NOMO-1 treated with dmso at 0.1 percent for 144 hours (cell line): ENCODE results near the gene ACOX3.
"Not testable (repeated sequence)": the region's sequence is repeated elsewhere in the genome, so short reads cannot be mapped to it uniquely, and the experiment has no call there.

Experiments
- DNase-seq: peaks from one replicate; lab custom pipeline; 2025; ENCODE audit not compliant: unreplicated experiment; lab: John Stamatoyannopoulos, UW

ACOX3 gene

DNA sequence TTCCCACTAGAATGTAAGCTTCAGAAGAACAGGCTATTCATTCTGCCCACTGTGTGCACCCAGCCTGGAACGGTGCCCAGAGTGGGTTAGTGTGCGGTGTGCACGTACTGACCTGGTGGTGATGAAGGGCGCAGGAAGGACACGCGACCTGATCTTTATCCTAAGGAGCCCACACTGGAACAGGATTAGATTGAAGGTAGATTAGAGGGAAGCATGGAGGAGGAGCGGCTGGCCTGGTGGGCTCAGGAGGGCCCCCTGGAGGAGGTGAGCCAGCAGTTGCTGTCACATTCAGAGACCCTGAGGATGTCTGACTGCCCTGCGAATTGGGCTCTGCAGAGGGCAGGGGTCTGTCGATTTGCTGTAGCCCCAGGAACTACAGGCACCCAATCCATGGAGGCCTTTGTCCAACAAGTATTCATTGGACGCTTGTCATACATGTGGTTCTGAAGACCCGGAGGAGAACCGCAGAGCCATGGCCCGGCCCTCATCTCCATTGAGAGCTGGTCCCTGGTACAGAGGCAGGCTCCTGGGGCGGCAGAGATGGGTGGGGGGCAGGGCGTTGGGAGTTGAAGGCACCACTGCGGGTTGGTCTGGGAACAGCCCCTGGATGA, 97.8 kb downstream of the ACOX3 start:
- no peak for DNase-seq

DNA sequence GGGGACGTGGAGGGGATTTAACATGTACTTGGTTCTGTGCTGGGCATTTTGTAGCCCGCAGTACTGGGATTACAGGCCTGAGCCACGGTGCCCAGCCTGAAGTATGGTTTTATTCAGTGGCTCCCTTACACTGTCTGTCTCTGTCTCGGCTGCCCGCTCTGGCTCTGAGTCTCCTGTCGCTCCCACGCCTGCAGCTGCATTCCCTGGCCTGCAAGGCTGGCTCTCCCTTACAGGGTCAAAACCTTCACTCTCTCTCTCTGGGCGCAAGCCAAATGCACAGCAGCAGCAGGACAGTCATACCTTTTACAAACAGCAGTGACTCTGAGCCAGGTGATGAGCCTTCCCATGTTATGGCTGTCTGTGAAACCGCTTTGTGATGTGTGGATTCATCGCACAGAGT, 98.8 kb downstream of the ACOX3 start:
- no peak for DNase-seq

DNA sequence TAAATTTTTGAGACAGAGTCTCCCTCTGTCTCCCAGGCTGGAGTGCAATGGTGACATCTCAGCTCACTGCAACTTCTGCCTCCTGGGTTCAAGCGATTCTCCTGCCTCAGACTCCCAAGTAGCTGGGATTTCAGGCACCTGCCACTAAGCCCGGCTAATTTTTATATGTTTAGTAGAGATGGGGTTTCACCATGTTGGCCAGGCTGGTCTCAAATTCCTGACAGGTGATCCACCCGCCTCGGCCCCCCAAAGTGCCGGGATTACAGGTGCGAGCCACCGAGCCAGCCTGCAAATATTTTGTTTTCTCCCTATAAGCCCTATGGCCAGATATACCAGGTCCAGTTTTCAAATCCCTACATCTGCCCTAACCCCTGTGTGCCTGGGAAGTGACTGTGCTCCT, 99.2 kb downstream of the ACOX3 start:
- not testable (repeated sequence) for DNase-seq

DNA sequence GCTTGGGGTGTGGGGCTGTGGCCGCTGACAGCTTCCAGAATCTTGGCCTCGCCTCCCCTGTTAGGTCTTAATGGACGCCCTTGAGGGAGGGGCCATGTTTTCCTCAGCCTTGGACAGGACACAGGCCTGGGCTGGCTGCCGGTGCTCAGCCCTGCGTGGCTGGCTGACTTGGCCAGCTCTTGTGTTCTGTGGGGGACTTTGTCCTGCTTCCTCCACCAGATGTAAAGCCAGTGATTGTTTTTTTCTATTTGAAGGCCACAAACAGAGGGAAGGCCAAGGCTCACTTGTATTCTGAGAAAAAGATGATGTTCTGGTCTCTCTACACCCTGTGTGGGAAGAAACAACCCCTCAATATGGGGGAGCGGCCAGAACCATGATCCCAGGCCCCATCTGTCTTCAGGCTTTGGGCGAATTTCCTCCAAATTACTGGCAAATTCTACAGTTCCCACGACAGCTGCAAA, 99.7 kb downstream of the ACOX3 start:
- DNase-seq, result no peak

DNA sequence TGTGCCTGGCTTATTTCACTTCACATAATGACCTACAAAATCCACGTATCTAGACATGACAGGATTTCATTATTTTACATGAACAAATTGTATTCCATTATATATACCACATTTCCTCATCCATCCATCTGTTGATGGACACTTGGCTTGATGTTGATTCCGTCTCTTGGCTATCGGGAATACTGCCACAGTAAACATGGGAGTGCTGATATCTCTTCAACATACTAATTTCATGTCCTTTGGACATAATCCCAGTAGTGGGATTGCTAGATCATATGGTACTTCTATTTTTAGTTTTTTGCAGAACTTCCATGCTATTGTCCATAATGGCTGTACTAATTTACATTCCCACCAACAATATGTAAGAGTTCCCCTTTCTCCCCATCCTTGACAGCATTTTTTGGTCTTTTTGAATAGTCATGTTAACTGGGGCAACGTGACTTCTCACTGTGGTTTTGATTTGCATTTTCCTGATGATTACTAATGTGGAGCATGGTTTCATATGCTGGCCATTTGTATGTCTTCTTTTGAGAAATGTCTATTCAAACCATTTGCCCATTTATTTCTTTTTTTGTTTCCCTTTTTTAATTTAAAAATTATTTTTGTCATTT, 102.1 kb downstream of the ACOX3 start:
- no peak for DNase-seq

DNA sequence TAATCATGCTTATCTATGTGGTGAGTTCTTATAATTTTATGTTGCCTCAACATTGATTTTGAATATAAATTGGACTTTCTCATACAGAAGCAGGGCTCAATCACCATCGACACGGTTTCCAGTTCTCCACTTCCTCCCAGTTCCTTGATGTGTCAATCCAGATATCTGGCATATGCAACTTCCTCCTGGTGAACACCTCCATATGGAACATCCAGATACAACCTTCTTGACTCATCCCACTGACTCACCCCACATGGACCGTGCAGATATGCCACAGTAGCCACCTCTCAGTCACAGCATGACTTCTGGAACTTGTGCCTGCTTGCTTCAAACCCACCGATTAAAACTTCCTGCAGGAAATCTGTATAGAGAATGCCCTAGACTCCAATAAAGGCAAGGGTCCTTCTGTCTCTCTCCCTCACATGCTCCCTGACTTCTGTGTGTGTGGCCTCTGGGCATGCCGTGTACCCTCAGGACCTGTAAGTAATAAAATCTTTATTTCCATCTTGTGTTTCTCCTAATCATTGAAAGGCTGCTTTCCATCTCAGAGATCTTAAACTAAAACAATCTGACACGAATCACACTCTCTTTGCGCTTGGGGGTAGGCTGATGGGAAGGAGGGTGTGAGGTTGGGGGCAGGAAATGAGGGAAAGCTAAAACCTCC, 104.0 kb downstream of the ACOX3 start:
- no peak for DNase-seq

DNA sequence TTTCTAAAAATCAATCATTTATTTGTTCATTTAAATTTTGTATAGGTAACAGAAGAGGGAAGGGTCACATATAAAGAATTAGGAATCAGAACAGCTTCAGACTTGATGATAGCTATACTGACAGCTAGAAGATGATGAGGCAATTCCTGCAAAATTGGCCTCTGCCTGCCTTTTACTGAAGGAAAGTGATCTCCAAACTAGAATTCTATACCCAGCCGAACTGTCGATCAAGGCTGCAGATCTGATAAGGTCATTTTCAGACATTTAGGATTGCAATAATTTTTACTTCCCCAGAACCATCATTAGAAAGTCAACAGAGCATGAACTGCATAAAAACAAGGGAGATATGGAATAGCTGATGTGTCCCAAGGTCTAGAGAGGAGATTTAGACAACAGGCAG, 104.7 kb downstream of the ACOX3 start:
- no peak for DNase-seq

DNA sequence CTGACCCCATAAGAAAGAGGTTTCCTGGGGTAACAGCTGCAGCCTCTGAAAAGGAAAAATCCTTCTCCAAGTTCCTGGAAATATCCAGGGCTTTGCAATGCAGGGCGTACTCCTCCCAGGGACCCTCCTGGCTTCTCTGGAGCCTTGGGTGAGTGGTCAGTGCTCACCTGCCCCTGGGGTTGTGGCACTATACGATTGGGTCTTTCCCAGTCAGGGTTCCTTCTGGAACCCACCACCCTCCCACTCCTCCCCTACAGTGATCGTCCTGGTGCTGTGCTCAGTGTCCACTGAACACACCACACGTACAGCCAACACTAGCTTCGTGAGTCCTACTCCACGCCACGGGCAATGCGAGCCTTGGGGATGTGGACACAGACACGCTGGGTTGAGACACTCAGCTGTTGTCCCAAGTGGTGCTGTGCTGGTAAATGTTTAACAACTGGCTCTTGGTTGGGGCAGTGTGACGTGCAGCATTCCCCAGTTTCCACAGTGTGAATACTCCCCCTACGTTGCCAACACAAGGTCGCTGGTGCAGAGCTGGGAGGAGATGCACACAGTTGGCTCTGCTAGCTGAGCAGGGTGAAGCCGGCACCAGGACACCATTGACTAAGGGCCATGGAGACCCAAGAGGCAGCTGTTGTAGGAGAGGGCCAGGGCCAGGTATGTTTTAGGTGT, 105.6 kb downstream of the ACOX3 start:
- DNase-seq, result no peak

DNA sequence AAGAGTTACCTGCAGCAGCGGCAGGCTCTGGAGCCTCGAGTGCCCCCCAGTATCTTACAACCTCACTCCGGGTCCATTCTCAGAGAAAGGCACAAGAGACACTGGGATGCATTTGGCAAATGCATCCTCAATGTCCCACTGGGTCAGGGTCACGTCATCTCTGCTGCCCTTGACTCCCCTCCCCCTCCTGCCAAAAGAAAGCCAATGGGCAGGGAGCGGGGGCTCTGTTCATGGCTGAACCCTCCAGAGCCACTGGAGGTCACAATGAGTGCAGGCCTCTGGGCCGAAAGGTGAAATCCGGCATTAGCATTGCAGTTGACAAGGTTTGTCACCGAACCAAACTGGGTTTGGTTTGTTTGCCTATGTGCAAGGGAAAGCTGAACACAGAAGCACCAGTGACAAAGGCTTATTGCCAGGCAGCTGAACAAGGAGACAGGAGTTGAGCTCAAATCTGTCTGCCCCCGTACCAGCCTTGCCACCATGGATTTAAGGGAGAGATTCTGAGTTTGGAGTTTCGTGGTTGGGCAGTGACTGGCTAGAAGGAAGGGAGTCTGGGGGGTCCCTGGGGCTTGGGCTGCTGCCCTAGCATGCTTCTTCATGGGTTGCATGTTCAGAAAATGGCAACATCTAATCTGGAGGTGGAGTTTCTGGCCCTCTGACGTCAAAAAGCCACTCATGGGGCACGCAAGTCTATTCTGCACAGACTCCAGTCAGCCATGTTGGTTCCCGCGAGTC, 106.6 kb downstream of the ACOX3 start:
- no peak for DNase-seq

DNA sequence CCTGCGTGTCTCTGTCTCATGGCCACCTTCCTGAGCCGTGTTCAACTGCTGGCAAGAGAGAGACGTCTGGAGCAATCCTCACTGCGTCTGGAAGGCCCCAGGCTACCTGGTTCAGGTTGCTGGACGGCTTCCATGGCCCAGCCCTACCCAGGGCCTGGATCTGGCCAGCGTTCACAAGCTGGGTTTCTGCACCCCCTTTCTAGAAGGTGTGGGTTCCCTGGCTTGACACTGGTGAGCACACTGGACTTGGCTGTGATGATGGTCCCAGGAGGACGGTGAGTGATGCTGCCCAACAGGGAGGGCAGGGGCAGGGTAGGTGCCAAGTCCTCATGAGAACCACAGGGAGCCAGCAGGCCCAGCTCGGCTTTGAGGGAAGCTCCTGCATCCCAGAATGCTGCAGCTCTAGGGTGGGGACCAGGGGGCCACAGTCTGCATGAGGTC, 107.6 kb downstream of the ACOX3 start:
- no peak for DNase-seq

DNA sequence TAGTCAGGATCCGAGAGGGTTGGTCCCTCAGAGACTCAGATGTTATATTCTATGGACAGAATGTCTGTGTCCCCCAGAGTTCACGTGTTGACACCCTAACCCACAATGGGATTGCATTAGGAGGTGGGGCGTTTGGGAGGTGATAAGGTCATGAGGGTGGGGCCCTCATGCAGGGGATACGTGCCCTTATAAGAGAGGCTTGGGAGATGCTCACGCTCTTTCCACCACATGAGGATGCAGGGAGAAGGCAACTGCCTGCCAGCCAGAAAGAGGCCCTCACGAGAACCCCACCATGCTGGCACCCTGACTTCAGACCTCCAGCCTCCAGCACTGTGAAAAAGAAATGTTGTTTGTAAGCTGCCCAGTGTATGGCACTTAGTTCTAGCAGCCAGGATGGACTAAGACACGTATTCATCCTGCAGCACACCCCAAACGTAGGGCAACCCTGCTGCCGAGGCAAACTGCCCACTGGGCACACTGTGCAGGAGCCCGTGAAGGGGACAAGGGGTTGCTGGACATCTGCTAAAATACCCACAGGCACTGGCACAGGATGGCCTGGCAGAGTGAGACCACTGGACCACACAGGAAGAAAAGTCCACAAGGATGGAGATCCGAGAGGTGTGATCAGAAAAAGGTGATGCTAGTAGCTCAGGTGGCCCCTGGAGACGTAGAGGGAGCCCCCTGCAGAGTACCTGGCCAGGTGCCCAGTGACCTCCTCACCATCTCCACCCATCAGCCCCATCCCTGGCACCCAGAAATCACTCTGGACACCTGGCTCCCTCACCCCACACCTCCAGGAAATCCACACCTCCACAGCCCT, 108.3 kb downstream of the ACOX3 start:
- no peak for DNase-seq

DNA sequence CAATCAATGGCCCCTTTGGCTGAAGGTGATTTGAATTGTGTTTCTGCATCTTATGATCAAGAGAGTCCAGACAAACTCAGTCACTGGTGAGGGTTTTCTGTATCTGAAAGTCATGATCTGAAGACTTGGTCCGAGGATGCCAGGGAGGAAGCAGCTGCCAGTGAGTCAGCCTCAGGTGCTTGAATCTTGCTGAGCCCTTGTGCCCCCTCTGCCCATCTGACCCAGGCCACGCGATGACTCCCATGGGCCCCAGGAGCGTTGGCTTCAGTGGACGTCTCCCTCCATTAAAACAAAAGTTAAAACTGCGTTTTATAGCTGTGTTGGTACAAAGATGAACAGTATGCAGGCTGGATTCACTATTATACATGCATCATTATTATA, 109.0 kb downstream of the ACOX3 start:
- DNase-seq, result no peak

DNA sequence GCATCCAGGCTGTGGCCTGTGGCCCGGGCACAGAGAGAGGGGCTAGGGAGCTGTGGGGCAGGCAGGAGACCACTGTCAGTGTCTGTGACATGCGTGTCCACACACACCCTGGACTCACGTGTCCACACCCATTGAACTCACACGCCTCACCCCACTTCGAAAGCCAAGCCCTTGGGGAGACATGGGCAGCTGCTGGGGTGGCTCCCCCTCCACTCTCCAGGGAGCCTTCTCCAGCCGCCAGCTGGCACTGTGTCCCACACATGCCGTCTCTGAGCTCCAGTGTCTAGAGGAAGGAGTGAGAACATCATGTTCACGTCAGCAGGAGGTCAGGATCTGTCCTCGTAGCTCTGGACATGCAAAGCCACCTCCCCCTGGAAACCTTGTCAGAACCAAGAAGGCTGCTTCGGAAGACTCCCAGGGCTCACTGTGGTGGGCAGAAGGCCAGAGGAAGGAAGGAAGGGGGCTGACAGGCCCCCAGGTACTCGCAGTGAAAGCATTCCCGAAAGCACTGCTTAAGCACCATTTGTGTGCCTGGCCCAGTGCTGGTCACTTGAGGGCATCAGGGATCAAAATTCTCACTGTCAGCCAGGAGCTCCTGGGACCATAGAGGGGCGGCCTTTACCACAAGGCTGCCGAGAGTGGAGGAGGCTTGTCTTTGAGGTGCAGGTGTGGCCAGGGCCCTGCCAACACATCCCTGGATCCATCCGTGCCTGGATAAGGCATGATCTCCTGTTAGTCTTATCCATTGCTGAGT, 109.5 kb downstream of the ACOX3 start:
- no peak for DNase-seq

DNA sequence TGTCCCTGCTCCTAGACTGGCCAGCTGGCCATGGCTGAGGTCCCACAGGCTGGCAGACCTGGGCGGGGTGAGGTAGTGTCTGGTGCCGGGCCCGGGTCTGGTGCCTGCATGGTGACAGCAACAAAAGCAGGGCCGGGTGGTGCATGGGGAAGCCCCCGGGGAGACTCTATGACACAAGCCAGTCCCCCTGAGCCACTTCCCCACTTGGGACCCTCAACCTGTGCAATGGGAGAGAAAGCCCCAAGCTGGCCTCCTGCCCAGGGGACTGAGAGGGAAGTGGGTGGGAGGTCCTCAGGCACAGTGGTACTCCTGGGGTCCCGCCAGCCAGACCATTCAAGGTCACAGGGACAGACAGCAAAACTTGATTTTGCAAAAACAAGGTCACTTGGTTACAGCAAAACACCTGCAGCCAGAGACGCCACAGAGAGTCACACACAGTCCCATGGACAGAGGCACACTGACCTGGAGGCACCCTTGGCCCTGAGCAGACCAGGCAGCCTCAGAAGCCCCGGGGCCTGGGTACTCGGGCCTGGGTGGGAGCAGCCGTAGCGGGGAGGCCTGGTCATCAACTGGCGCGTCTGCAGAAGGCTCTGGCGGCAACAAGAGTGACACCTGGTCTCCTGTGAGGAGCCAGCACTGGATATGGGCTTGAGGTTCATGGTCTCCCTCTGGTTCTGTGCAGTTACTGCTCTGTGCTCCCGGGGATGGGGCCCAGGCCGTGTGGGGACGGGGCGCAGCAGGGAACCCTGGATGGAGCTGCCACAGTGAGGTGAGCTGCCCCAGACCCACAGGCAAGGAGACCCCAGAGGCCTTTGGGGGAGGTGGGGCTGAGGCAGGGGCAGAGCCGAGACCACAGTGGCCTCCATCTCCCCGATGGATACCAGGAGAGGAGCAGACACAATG, 110.4 kb downstream of the ACOX3 start:
- DNase-seq, result no peak

DNA sequence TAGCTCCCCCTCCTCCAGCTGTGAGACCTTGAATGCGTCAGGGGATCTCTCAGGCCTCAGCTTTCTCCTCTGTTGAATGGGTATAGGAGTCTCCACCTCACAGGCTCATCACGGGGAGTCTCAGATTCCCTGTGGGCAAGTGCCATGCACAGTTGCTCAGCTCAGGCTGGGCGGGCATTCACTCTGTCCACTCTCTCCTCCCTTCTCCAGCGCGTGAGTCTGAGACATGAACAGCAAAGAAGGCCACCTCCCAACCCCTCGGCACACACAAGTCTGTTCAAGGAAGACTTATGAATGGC, 111.0 kb downstream of the ACOX3 start:
- no peak for DNase-seq

DNA sequence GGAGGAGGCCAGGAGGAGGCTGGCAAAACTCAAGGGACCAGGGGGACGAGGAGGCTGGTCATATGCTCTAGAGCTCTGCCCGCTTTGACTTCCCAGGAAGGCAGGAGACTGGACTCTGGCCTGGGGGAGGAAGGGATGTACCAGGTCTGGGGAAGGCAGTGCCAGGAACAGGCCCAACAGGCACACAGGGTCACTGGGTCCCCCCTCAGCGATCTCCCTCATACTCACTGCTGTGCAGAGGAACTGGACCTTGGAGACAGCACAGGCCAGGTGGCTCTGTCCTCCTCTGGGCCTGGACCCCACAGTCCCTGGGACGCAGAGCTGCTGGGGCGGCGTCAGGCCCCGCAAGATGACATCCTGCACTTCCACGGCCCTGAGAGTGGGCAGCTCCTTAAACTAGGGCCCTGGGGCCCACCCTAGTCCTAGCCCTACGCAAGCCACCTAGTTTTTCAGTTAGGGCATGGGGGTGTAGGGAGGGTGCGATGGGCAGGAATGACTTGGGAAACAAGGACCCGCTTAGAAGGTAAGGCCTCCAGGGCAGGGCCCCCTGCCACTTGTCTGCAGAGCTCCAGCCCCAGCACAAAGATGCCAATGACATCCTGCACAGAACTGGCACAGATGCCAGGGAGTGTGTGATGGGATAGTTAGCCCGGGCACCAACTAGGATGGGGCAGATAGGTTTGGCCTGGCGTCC, 111.5 kb downstream of the ACOX3 start:
- DNase-seq, result no peak

DNA sequence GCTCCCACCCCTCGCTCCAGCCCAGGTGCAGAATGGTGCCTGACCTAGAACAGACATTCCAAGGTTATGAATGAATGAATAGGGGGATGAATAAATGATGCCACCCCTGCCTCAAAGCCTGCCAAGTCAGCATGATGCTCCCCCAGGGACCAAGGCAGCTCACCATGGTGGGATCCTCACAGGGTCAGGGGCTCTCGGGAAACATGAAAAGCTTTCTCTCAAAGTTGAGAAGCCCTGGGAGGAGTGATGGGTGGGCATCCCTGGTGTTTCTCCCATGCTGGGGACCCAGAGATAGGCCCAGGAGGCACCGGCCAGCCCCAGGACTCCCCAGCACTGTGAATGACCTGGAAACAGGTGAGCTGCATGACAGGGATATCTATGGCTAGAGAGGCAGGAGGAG, 112.1 kb downstream of the ACOX3 start:
- DNase-seq, result no peak

DNA sequence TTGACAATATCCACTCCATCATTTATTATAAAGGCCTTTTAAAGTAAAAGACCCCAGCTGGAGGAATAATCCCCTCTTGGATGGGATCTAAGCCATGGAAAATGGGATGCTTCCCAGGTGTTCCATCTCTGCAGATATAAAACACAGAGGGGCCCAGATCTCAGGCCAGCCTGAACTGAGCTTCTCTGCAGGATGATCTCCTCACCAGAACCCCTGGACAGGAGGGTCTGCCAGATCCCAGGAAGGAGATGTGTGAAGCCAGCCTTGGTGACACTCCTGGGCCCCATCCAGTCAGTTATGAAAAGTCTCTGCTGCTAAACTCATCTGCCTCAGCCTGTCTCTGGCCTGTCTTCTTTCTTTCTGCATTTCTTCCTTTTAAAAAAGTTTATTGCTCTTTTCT, 114.3 kb downstream of the ACOX3 start:
- DNase-seq, result no peak
